ENCODE data around the gene ITGA11. TPM values are rescaled to one million over a fixed set of nuclear protein-coding genes. Genes with fewer than 3 reads are reported as not detected.

The ITGA11 gene
- polyA plus RNA-seq, 1 of the 3 experiments (the other 2 are of a cell fraction) = 0.49 TPM

GRCh38 chr15:68414591-68414990 lies 17.4 kb downstream of the ITGA11 start:
- Histone ChIP-seq H3K79me2 (ENCODE audit: insufficient read depth) (no peaks in the 10 kb centered on the region), H3K27me3 (ENCODE audit: insufficient read depth) (no peaks in the 10 kb centered on the region), H3K27ac (ENCODE audit: low read depth in 2 of 2, low read length in 1 of 2) (no peak overlapping the region), H3F3A (replicated peaks; ENCODE audit: insufficient read depth) (no peaks in the 10 kb centered on the region), H3K9me2 (no peaks in the 10 kb centered on the region), H3K9ac (no peak overlapping the region), H3K4me1 (ENCODE audit: control insufficient read depth in 1 of 2, insufficient read depth in 2 of 2, low read depth in 1 of 2, low read length in 1 of 2) (no peaks in the 10 kb centered on the region; a peak in 1 of 4 replicates), H2AFZ (ENCODE audit: low read depth) (no peak overlapping the region), H4K20me1 (ENCODE audit: insufficient read depth) (no peaks in the 10 kb centered on the region), H3K4me3 (ENCODE audit: low read depth in 2 of 2, low read length in 1 of 2) (no peak overlapping the region), H3K4me2 (no peak overlapping the region), H3K9me3 (no peaks in the 10 kb centered on the region), H3K36me3 (replicated peaks in 1 of 2; ENCODE audit: control insufficient read depth in 1 of 2, insufficient read depth in 2 of 2, low read length in 1 of 2) (no peaks in the 10 kb centered on the region)
- POLR2A ChIA-PET = no interaction called here
- TF ChIP-seq TAF1 (IDR thresholded peaks at IDR 0.05; ENCODE audit: borderline replicate concordance, low read depth, low read length) (no peak), POLR2AphosphoS5 (IDR thresholded peaks at IDR 0.05; ENCODE audit: low read depth, low read length) (no peak), SIN3A (IDR thresholded peaks at IDR 0.05; ENCODE audit: borderline replicate concordance, low read depth, low read length) (no peak), RXRA (IDR thresholded peaks at IDR 0.05; ENCODE audit: borderline replicate concordance, low read depth) (no peak), FOSL2 (IDR thresholded peaks at IDR 0.05; ENCODE audit: borderline replicate concordance, low read depth) (no peak), EZH2phosphoT487 (IDR thresholded peaks at IDR 0.05; ENCODE audit: borderline replicate concordance, low read depth) (no peak), JUND (IDR thresholded peaks at IDR 0.05) (no peak), RCOR1 (IDR thresholded peaks at IDR 0.05; ENCODE audit: low read length) (no peak), GATA2 (CRISPR knock-in tag; IDR thresholded peaks at IDR 0.05) (no peak), MEF2A (IDR thresholded peaks at IDR 0.05; ENCODE audit: borderline replicate concordance, low read depth) (no peak), YY1 (IDR thresholded peaks at IDR 0.05; ENCODE audit: low read depth) (no peak)
- TF ChIP-seq, protein P1, sequence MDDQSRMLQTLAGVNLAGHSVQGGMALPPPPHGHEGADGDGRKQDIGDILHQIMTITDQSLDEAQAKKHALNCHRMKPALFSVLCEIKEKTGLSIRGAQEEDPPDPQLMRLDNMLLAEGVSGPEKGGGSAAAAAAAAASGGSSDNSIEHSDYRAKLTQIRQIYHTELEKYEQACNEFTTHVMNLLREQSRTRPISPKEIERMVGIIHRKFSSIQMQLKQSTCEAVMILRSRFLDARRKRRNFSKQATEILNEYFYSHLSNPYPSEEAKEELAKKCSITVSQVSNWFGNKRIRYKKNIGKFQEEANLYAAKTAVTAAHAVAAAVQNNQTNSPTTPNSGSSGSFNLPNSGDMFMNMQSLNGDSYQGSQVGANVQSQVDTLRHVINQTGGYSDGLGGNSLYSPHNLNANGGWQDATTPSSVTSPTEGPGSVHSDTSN (IDR thresholded peaks at IDR 0.05) = no peak
- TF ChIP-seq, protein P2, sequence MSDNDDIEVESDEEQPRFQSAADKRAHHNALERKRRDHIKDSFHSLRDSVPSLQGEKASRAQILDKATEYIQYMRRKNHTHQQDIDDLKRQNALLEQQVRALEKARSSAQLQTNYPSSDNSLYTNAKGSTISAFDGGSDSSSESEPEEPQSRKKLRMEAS (IDR thresholded peaks at IDR 0.05; ENCODE audit: low read depth) = no peak
- TF ChIP-seq, protein P3, sequence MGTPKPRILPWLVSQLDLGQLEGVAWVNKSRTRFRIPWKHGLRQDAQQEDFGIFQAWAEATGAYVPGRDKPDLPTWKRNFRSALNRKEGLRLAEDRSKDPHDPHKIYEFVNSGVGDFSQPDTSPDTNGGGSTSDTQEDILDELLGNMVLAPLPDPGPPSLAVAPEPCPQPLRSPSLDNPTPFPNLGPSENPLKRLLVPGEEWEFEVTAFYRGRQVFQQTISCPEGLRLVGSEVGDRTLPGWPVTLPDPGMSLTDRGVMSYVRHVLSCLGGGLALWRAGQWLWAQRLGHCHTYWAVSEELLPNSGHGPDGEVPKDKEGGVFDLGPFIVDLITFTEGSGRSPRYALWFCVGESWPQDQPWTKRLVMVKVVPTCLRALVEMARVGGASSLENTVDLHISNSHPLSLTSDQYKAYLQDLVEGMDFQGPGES (IDR thresholded peaks at IDR 0.05; ENCODE audit: low read depth, low read length) = no peak
- 94% methylated on average over 8 of the region's 8 CpGs for WGBS (ENCODE audit: low lambda C conversion rate)
- no peak for DNase-seq
- CTCF ChIA-PET = no interaction called here

GRCh38 chr15:68414206-68414555 lies 17.8 kb downstream of the ITGA11 start:
- ChIA-PET CTCF (interaction anchor here (1.0 kb wide), 1 partner anchor 260 kb away, joined by 3 read pairs; no protein-coding TSS in a partner anchor), POLR2A (no interaction called here)
- Histone ChIP-seq H3K27me3 (ENCODE audit: insufficient read depth) (no peaks in the 10 kb centered on the region), H3K79me2 (ENCODE audit: insufficient read depth) (no peaks in the 10 kb centered on the region), H3K4me2 (no peak overlapping the region), H3K9ac (no peak overlapping the region), H2AFZ (ENCODE audit: low read depth) (no peak overlapping the region), H4K20me1 (ENCODE audit: insufficient read depth) (no peaks in the 10 kb centered on the region), H3K4me1 (ENCODE audit: control insufficient read depth in 1 of 2, insufficient read depth in 2 of 2, low read depth in 1 of 2, low read length in 1 of 2) (no peaks in the 10 kb centered on the region; a peak in 1 of 4 replicates), H3F3A (replicated peaks; ENCODE audit: insufficient read depth) (no peaks in the 10 kb centered on the region), H3K4me3 (ENCODE audit: low read depth in 2 of 2, low read length in 1 of 2) (no peak overlapping the region), H3K9me3 (no peaks in the 10 kb centered on the region), H3K36me3 (replicated peaks in 1 of 2; ENCODE audit: control insufficient read depth in 1 of 2, insufficient read depth in 2 of 2, low read length in 1 of 2) (no peaks in the 10 kb centered on the region), H3K9me2 (no peaks in the 10 kb centered on the region), H3K27ac (ENCODE audit: low read depth in 2 of 2, low read length in 1 of 2) (no peak overlapping the region)
- DNase-seq = no peak
- TF ChIP-seq USF2 (IDR thresholded peaks at IDR 0.05; ENCODE audit: borderline replicate concordance, low read depth, low read length) (no peak), POLR2AphosphoS5 (IDR thresholded peaks at IDR 0.05; ENCODE audit: low read depth, low read length) (no peak), EP300 (IDR thresholded peaks at IDR 0.05; ENCODE audit: borderline replicate concordance in 1 of 2, low read depth in 1 of 2, low read length in 1 of 2) (no peak), TEAD4 (IDR thresholded peaks at IDR 0.05; ENCODE audit: borderline replicate concordance, insufficient read depth) (no peak), RAD21 (IDR thresholded peaks at IDR 0.05; ENCODE audit: low read length) (no peak), SIN3A (IDR thresholded peaks at IDR 0.05; ENCODE audit: borderline replicate concordance, low read depth, low read length) (no peak), FOXM1 (IDR thresholded peaks at IDR 0.05; ENCODE audit: low read depth) (no peak), JUND (IDR thresholded peaks at IDR 0.05) (no peak), FOXJ3 (CRISPR knock-in tag; IDR thresholded peaks at IDR 0.05) (no peak), NFIC (IDR thresholded peaks at IDR 0.05; ENCODE audit: borderline replicate concordance) (no peak), RCOR1 (IDR thresholded peaks at IDR 0.05; ENCODE audit: low read length) (no peak), FOSL2 (IDR thresholded peaks at IDR 0.05; ENCODE audit: borderline replicate concordance, low read depth) (no peak), RFX5 (IDR thresholded peaks at IDR 0.05; ENCODE audit: low read length) (no peak), TAF1 (IDR thresholded peaks at IDR 0.05; ENCODE audit: borderline replicate concordance, low read depth, low read length) (no peak), TCF12 (IDR thresholded peaks at IDR 0.05) (no peak)
- TF ChIP-seq, protein P1 (IDR thresholded peaks at IDR 0.05) = no peak
- WGBS (ENCODE audit: low lambda C conversion rate) = 71% methylated on average over 2 of the region's 3 CpGs

All from SK-N-SH (cell line).